ENCODE results near the gene ENO4.

Gene ENO4, protein sequence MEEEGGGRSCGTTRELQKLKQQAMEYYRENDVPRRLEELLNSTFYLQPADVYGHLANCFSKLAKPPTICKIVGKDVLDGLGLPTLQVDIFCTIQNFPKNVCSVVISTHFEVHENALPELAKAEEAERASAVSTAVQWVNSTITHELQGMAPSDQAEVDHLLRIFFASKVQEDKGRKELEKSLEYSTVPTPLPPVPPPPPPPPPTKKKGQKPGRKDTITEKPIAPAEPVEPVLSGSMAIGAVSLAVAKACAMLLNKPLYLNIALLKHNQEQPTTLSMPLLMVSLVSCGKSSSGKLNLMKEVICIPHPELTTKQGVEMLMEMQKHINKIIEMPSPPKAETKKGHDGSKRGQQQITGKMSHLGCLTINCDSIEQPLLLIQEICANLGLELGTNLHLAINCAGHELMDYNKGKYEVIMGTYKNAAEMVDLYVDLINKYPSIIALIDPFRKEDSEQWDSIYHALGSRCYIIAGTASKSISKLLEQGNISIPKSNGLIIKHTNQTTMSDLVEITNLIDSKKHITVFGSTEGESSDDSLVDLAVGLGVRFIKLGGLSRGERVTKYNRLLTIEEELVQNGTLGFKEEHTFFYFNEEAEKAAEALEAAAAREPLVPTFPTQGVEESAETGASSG

DNA sequence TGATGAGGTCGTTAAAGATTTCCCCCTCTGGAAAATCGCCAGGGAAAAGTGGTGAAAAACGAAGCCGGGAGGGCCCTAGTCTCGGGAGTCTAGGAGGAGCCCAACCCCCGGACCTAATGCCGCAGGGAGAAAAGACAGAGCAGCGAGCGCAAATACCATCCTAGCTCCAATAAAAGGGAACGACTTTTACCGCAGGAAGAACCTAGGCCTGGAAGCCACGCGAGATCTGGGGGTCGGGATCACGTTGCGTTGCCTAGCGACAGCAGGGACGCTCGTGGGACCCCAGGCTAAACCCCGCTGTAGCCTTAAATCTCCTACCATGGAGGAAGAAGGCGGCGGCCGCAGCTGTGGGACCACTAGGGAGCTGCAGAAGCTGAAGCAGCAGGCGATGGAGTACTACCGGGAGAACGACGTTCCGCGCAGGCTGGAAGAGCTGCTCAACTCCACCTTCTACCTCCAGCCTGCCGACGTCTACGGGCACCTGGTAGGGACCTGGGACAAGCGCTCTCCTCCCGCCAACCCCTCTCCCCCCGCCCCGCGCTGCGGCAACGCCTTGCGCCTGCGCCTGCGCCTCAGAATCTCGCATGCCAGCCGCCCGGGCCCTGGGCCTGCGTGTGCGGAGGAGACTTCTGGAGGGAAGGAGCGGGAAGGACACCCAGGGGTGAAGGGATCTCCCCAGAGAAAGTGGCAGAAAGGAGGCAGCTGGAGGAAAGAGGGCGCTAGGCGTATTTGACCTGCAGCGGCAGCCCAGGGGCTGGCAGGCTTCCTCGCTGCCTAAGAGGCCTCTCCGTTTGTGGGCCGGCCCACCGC lies at the start of gene ENO4:
Gene ENO4, plus strand, starts transcription at position 252 of the 810 bp plus-strand sequence. Its CDS starts 68 bp downstream, at position 320.
- Histone ChIP-seq H3K4me3 (ENCODE audit: low read length) (peak within 1 kb of the TSS; percentile 87), H3K27ac (ENCODE audit: low read length) (no peak within 1 kb of the TSS), H3K4me1 (ENCODE audit: control insufficient read depth, low read depth, low read length) (peaks cover 21% of the 10 kb centered on the region), H3K9me3 (ENCODE audit: control insufficient read depth, low read depth, low read length) (no peaks in the 10 kb centered on the region), H3K36me3 (ENCODE audit: control insufficient read depth, low read depth, low read length) (no peaks in the 10 kb centered on the region), H3K27me3 (ENCODE audit: control insufficient read depth, insufficient read depth, low read length) (peaks cover 15% of the 10 kb centered on the region), H3K9ac (ENCODE audit: low read length) (peak within 1 kb of the TSS; percentile 77)

DNA sequence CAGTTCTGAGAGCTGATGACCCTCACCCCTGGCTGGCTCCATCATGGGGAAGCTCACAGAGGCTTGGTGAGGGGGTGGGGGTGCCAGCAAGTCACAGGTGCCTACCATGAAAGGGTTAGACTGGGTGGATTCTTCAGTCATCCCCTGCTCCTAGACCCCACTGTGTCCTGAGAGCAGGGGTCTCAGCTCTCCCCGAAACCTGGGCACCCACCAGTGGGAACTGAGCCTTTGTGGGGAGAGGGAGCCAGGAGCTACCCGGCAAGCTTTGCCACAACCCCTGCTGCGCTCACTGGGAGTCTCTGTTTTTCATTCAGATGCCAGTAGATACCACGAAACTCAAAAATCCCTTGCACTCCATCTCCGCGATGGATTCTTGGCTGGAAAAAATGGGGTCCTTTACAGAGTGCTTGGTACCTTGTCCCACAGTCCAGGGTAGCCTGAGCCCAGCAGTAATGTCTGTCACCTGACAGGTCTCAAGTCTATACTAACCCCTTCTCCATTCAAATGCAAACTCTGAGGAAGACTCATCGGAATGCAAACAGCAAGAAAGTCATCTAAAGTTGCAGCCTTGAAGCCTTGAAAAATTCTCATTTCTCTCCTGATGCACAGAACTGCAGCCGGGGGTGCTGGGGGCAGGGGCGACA lies 48.9 kb upstream of the ENO4 start:
- Histone ChIP-seq H3K9ac (ENCODE audit: low read length) (no peak overlapping the region), H3K4me3 (ENCODE audit: low read length) (no peak overlapping the region), H3K27me3 (ENCODE audit: control insufficient read depth, insufficient read depth, low read length) (peaks cover 20% of the 10 kb centered on the region), H3K36me3 (ENCODE audit: control insufficient read depth, low read depth, low read length) (no peaks in the 10 kb centered on the region), H3K27ac (ENCODE audit: low read length) (no peak overlapping the region), H3K4me1 (ENCODE audit: control insufficient read depth, low read depth, low read length) (peaks cover 20% of the 10 kb centered on the region), H3K9me3 (ENCODE audit: control insufficient read depth, low read depth, low read length) (no peaks in the 10 kb centered on the region)

DNA sequence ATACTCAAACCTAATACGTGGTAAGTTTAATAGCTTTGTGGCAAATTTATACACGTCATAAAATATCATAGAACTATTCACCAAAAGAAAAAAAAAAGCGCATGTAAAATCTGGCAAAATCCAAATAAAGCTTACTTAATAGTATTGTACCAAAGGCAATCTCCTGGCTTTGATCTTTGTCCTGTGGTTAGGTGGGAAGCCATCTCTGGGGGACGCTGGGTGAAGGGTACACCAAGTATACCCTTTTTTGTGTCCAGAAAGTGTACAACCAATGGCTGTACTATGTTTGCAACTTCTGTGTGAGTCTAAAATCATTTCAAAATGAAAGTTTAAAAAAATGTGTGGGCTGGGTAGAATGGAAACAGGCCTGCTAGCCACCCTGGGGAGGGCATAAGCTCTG lies 47.6 kb upstream of the ENO4 start:
- H3K4me3 ChIP-seq (ENCODE audit: low read length): no peak overlapping the region
- no peak overlapping the region for H3K27ac ChIP-seq (ENCODE audit: low read length)
- H3K9me3 ChIP-seq (ENCODE audit: control insufficient read depth, low read depth, low read length): no peaks in the 10 kb centered on the region
- no peaks in the 10 kb centered on the region for H3K36me3 ChIP-seq (ENCODE audit: control insufficient read depth, low read depth, low read length)
- H3K27me3 ChIP-seq (ENCODE audit: control insufficient read depth, insufficient read depth, low read length): peaks cover 20% of the 10 kb centered on the region
- peaks cover 20% of the 10 kb centered on the region for H3K4me1 ChIP-seq (ENCODE audit: control insufficient read depth, low read depth, low read length)
- H3K9ac ChIP-seq (ENCODE audit: low read length): no peak overlapping the region

DNA sequence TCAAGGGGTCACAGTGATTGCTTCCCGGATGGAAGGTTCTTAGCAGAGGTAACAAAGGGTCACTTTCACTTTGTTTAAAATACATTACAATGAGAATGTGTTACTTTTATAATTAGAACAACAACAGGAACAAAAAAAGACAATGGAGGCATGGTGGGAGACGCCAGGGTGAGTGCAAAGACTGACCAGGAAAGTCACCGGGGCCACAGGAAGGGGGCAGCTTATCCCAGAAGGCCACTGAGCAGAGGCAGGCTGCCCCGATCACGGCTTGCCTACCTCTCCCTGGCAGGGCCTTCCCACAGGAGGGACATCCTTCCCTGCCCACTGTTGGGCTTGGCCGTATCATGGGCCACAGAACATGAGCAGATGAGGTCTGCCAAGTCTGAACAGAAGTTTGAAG lies 46.8 kb upstream of the ENO4 start:
- H3K9ac ChIP-seq (ENCODE audit: low read length): no peak overlapping the region
- no peak overlapping the region for H3K4me3 ChIP-seq (ENCODE audit: low read length)
- no peak overlapping the region for H3K27ac ChIP-seq (ENCODE audit: low read length)
- peaks cover 20% of the 10 kb centered on the region for H3K27me3 ChIP-seq (ENCODE audit: control insufficient read depth, insufficient read depth, low read length)
- peaks cover 20% of the 10 kb centered on the region for H3K4me1 ChIP-seq (ENCODE audit: control insufficient read depth, low read depth, low read length)
- no peaks in the 10 kb centered on the region for H3K36me3 ChIP-seq (ENCODE audit: control insufficient read depth, low read depth, low read length)
- H3K9me3 ChIP-seq (ENCODE audit: control insufficient read depth, low read depth, low read length): no peaks in the 10 kb centered on the region

DNA sequence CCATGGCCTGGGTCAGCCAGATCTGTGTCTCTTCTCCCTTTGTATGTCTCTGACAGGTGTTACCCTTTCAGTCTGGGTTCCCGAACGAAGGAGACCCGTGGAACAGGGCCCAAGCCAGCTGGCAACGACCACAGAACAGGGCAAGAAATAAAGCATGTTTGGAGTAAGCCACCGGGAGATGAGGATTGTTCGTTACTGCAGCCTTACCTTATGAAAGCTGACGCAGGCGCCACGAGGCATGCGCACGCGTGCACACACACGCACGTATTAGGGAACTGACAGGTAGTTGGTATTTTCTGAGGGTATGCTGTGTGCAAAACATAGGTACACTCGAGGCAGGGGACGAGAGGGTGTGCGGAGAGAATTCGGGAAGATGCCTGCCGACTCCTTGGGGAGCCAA lies 46.4 kb upstream of the ENO4 start:
- Histone ChIP-seq H3K9ac (ENCODE audit: low read length) (no peak overlapping the region), H3K9me3 (ENCODE audit: control insufficient read depth, low read depth, low read length) (no peaks in the 10 kb centered on the region), H3K4me3 (ENCODE audit: low read length) (no peak overlapping the region), H3K27ac (ENCODE audit: low read length) (no peak overlapping the region), H3K4me1 (ENCODE audit: control insufficient read depth, low read depth, low read length) (peaks cover 20% of the 10 kb centered on the region), H3K27me3 (ENCODE audit: control insufficient read depth, insufficient read depth, low read length) (peaks cover 20% of the 10 kb centered on the region), H3K36me3 (ENCODE audit: control insufficient read depth, low read depth, low read length) (no peaks in the 10 kb centered on the region)

DNA sequence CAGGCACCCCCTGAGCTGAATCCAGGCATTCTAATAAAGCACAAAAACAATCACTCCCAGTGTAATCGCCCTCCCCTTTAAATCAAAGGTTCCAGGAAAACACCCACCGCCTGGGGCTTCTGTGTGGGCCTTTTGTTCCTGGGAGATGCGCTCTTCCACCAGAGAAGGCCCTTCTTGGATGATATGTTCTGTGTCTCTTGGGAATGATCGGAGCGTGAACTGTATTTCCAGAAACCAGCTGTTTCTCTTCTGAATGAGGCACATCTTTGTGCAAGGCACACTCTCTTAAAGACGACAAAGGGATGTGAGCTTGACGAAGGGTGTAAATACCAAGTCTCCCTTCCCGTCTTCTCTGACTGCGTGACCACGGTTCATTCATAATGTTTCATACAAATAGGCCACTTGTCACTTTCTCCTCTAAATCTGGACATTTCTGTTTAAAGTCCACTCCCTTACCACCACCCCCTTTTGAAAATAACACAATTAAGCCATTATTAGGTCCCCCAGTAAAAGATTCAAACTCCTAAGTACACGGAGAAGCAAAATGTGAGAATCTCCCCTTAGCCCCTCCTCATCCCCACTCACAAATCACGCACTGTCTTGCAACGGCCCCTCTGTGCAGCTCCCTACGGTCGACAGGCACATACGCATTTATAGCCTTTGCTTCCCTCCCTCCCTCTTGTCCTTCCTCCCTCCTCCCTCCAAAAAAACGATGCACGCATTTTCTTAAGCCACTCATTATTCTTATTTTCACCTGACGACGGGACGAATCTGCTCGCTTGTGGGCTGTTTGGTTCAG lies 45.6 kb upstream of the ENO4 start:
- Histone ChIP-seq H3K9ac (ENCODE audit: low read length) (no peak overlapping the region), H3K4me3 (ENCODE audit: low read length) (no peak overlapping the region), H3K27ac (ENCODE audit: low read length) (no peak overlapping the region), H3K9me3 (ENCODE audit: control insufficient read depth, low read depth, low read length) (no peaks in the 10 kb centered on the region), H3K27me3 (ENCODE audit: control insufficient read depth, insufficient read depth, low read length) (peaks cover 20% of the 10 kb centered on the region), H3K4me1 (ENCODE audit: control insufficient read depth, low read depth, low read length) (peaks cover 20% of the 10 kb centered on the region), H3K36me3 (ENCODE audit: control insufficient read depth, low read depth, low read length) (no peaks in the 10 kb centered on the region)

DNA sequence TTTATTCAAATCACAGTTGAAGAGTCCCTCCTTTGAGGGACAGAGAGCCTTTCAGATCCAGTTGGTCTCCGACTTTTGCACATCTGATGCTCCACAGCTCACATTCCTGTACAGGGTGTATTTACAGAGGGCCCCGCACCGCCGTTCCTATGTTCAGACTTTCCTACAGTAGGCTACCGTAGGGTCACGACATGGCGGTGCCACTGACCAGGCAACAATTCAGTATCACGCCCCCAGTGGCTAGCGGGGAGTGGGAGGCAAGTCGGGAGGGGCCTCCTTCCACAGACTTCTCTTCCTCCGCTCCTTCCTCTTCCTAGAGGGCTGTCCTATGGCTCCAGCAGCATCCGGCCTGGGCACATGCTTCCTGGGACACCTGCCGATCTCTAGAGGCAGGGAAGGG lies 40.6 kb upstream of the ENO4 start:
- Histone ChIP-seq H3K4me1 (ENCODE audit: control insufficient read depth, low read depth, low read length) (peaks cover 7% of the 10 kb centered on the region), H3K36me3 (ENCODE audit: control insufficient read depth, low read depth, low read length) (no peaks in the 10 kb centered on the region), H3K27ac (ENCODE audit: low read length) (no peak overlapping the region), H3K9me3 (ENCODE audit: control insufficient read depth, low read depth, low read length) (no peaks in the 10 kb centered on the region), H3K9ac (ENCODE audit: low read length) (no peak overlapping the region), H3K4me3 (ENCODE audit: low read length) (no peak overlapping the region), H3K27me3 (ENCODE audit: control insufficient read depth, insufficient read depth, low read length) (peaks cover 3% of the 10 kb centered on the region)

DNA sequence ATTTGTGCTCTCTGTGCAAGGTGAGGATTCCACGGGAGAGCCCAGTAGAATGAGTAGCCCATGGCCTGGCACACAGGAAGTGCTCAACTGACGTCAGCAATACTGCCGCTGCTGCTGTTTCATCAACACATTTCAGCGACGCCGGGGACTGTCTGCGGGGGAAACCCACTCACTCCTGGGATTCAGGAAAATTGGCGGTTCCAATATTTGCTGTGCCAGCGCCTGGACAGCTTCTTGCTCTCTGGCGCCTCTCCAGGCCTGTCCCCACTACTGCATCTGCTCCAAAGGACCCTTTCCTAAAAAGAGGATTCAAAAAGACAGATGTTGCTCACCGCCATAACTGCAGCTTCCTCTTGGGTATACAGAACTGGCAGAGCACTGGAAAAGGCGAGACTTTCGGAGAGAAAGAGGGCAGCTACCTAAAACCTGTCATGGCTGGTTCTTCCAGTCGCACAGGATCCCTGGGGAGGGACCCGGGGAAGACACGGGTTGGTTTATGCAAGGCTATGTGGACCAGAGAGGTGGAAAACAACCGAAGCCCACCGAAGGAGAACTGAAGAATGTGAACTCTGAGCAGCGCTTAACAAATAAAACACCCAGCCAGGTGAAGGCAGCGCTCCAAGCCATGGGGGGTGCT lies 39.7 kb upstream of the ENO4 start:
- no peak overlapping the region for H3K27ac ChIP-seq (ENCODE audit: low read length)
- peaks cover 7% of the 10 kb centered on the region for H3K4me1 ChIP-seq (ENCODE audit: control insufficient read depth, low read depth, low read length)
- no peaks in the 10 kb centered on the region for H3K36me3 ChIP-seq (ENCODE audit: control insufficient read depth, low read depth, low read length)
- no peak overlapping the region for H3K4me3 ChIP-seq (ENCODE audit: low read length)
- H3K9me3 ChIP-seq (ENCODE audit: control insufficient read depth, low read depth, low read length): no peaks in the 10 kb centered on the region
- H3K9ac ChIP-seq (ENCODE audit: low read length): no peak overlapping the region
- H3K27me3 ChIP-seq (ENCODE audit: control insufficient read depth, insufficient read depth, low read length): no peaks in the 10 kb centered on the region

DNA sequence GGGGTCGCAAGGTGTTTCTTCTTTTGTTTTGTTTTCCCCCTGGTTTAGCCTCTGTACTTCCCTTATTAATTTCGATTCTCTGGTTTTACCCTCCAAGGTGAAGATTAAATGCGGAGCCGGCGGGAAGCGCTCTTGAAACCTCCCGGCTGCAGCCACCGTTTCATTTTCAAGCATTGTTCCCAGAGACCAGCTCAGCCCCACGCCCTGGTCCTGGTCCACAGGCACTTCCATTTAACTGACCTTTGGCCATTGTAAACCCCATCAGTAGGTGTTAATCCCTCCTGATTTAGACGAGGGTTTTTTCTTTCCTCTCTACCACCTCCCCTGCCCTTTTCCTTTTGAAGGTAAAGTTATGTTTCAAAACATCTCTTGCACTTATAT lies 39.2 kb upstream of the ENO4 start:
- Histone ChIP-seq H3K9ac (ENCODE audit: low read length) (no peak overlapping the region), H3K4me1 (ENCODE audit: control insufficient read depth, low read depth, low read length) (peaks cover 7% of the 10 kb centered on the region), H3K9me3 (ENCODE audit: control insufficient read depth, low read depth, low read length) (no peaks in the 10 kb centered on the region), H3K36me3 (ENCODE audit: control insufficient read depth, low read depth, low read length) (no peaks in the 10 kb centered on the region), H3K27ac (ENCODE audit: low read length) (no peak overlapping the region), H3K27me3 (ENCODE audit: control insufficient read depth, insufficient read depth, low read length) (no peaks in the 10 kb centered on the region), H3K4me3 (ENCODE audit: low read length) (no peak overlapping the region)

DNA sequence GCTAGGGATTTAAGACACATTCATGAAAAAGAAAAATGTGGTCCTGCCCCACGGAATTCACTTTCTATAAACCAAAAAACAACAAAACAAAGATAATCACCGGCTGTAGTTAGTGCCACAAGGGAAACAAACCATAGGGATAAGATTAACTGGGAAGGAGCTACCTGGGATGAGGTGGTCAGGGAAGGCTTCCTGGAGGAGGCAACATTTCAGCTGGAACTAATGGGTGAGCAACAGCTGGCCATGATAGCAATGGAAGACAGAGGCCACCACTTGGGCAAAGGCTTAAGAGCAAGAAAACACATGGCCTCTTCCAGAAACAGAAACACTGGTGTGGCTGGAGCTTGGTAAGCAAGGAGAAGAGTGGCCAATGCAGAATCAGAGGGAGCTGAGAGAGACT lies 38.4 kb upstream of the ENO4 start:
- no peak overlapping the region for H3K4me3 ChIP-seq (ENCODE audit: low read length)
- H3K27ac ChIP-seq (ENCODE audit: low read length): no peak overlapping the region

More for the DNA sequence above, 38.4 kb upstream of the ENO4 start:
- H3K27me3 ChIP-seq (ENCODE audit: control insufficient read depth, insufficient read depth, low read length): no peaks in the 10 kb centered on the region
- H3K4me1 ChIP-seq (ENCODE audit: control insufficient read depth, low read depth, low read length): peaks cover 7% of the 10 kb centered on the region
- H3K9me3 ChIP-seq (ENCODE audit: control insufficient read depth, low read depth, low read length): no peaks in the 10 kb centered on the region
- no peak overlapping the region for H3K9ac ChIP-seq (ENCODE audit: low read length)
- no peaks in the 10 kb centered on the region for H3K36me3 ChIP-seq (ENCODE audit: control insufficient read depth, low read depth, low read length)
